Adipocyte (in vitro differentiated cells): ENCODE data around the gene ENOX1.

Source experiments
- DNase-seq: peaks from one replicate; pipeline ENCODE4 v3.0.0-alpha.2; 2015; ENCODE audit warnings: low read depth
- H3K27me3 ChIP-seq: replicated peaks from 2 replicates; pipeline ENCODE4 v1.7.0; 2013; ENCODE audit warnings: mild to moderate bottlenecking, low read length, moderate library complexity; ENCODE audit not compliant: control insufficient read depth, insufficient read depth
- H3K36me3 ChIP-seq: 2 replicates; pipeline ENCODE4 v1.7.0; 2013; ENCODE audit warnings: low read length, mild to moderate bottlenecking, moderate library complexity; ENCODE audit not compliant: control insufficient read depth, insufficient read depth, severe bottlenecking
- H3K4me1 ChIP-seq: 2 replicates; pipeline ENCODE4 v1.7.0; 2013; ENCODE audit warnings: mild to moderate bottlenecking, low read length, moderate library complexity; ENCODE audit not compliant: control insufficient read depth, insufficient read depth
- H3K4me3 ChIP-seq: 2 replicates; pipeline ENCODE4 v1.7.0; 2013; ENCODE audit warnings: mild to moderate bottlenecking, low read length, moderate library complexity
- H3K9ac ChIP-seq: 2 replicates; pipeline ENCODE4 v1.7.0; 2013; ENCODE audit warnings: mild to moderate bottlenecking, low read length, moderate library complexity
- H3K9me3 ChIP-seq: 2 replicates; pipeline ENCODE4 v1.7.0; 2013; ENCODE audit warnings: mild to moderate bottlenecking, low read length, moderate library complexity; ENCODE audit not compliant: control insufficient read depth

ENOX1 gene

GRCh38 chr13:43229506-43229905 is 557.3 kb downstream of the ENOX1 start:
- no peaks in the 10 kb centered on the region for H3K36me3 ChIP-seq
- no peak overlapping the region for H3K4me3 ChIP-seq
- H3K9me3 ChIP-seq, result no peaks in the 10 kb centered on the region
- H3K27me3 ChIP-seq, result no peaks in the 10 kb centered on the region
- H3K9ac ChIP-seq, result no peak overlapping the region
- H3K4me1 ChIP-seq, result peaks cover 18% of the 10 kb centered on the region
- no peak for DNase-seq

- Histone ChIP-seq H3K9me3 (no peaks in the 10 kb centered on the region), H3K27me3 (no peaks in the 10 kb centered on the region), H3K9ac (no peak overlapping the region), H3K36me3 (no peaks in the 10 kb centered on the region), H3K4me1 (peaks cover 8% of the 10 kb centered on the region), H3K4me3 (no peak overlapping the region)
- no peak for DNase-seq
Observed at GRCh38 chr13:43227721-43228120, 559.1 kb downstream of the ENOX1 start.

GRCh38 chr13:43223216-43223615 is 563.6 kb downstream of the ENOX1 start:
- H3K27me3 ChIP-seq, result no peaks in the 10 kb centered on the region
- H3K9me3 ChIP-seq, result no peaks in the 10 kb centered on the region
- H3K4me3 ChIP-seq, result no peak overlapping the region
- H3K9ac ChIP-seq, result no peak overlapping the region
- no peaks in the 10 kb centered on the region for H3K4me1 ChIP-seq
- no peak for DNase-seq
- H3K36me3 ChIP-seq, result no peaks in the 10 kb centered on the region

- H3K27me3 ChIP-seq, result no peaks in the 10 kb centered on the region
- DNase-seq, result no peak
- no peaks in the 10 kb centered on the region for H3K4me1 ChIP-seq
- H3K4me3 ChIP-seq, result no peak overlapping the region
- H3K36me3 ChIP-seq, result no peaks in the 10 kb centered on the region
- no peaks in the 10 kb centered on the region for H3K9me3 ChIP-seq
- H3K9ac ChIP-seq, result no peak overlapping the region
Observed at GRCh38 chr13:43222086-43222485, 564.7 kb downstream of the ENOX1 start.

- Histone ChIP-seq H3K9ac (no peak overlapping the region), H3K4me1 (no peaks in the 10 kb centered on the region), H3K9me3 (no peaks in the 10 kb centered on the region), H3K4me3 (no peak overlapping the region), H3K36me3 (no peaks in the 10 kb centered on the region), H3K27me3 (no peaks in the 10 kb centered on the region)
- peak; percentile 60 for DNase-seq
Observed at GRCh38 chr13:43221611-43222010, 565.2 kb downstream of the ENOX1 start.

GRCh38 chr13:43220873-43221595 is 565.7 kb downstream of the ENOX1 start:
- DNase-seq, result no peak
- Histone ChIP-seq H3K4me3 (no peak overlapping the region), H3K4me1 (no peaks in the 10 kb centered on the region), H3K9me3 (no peaks in the 10 kb centered on the region), H3K27me3 (no peaks in the 10 kb centered on the region), H3K9ac (no peak overlapping the region), H3K36me3 (no peaks in the 10 kb centered on the region)

GRCh38 chr13:43214124-43214523 is 572.6 kb downstream of the ENOX1 start:
- DNase-seq, result no peak
- no peaks in the 10 kb centered on the region for H3K9me3 ChIP-seq
- no peaks in the 10 kb centered on the region for H3K4me1 ChIP-seq
- no peaks in the 10 kb centered on the region for H3K27me3 ChIP-seq
- no peak overlapping the region for H3K4me3 ChIP-seq
- no peak overlapping the region for H3K9ac ChIP-seq
- H3K36me3 ChIP-seq, result no peaks in the 10 kb centered on the region

GRCh38 chr13:43206838-43207237 is 579.9 kb downstream of the ENOX1 start:
- Histone ChIP-seq H3K4me3 (no peak overlapping the region), H3K9me3 (peaks cover 12% of the 10 kb centered on the region), H3K4me1 (peaks cover 4% of the 10 kb centered on the region), H3K27me3 (no peaks in the 10 kb centered on the region), H3K36me3 (no peaks in the 10 kb centered on the region), H3K9ac (no peak overlapping the region)
- peak; percentile 42 for DNase-seq

GRCh38 chr13:43205416-43205815 is 581.4 kb downstream of the ENOX1 start:
- no peak overlapping the region for H3K4me3 ChIP-seq
- DNase-seq, result no peak
- H3K4me1 ChIP-seq, result peaks cover 4% of the 10 kb centered on the region
- H3K9me3 ChIP-seq, result peaks cover 16% of the 10 kb centered on the region
- no peaks in the 10 kb centered on the region for H3K27me3 ChIP-seq
- H3K9ac ChIP-seq, result no peak overlapping the region
- H3K36me3 ChIP-seq, result no peaks in the 10 kb centered on the region

- H3K9me3 ChIP-seq, result peaks cover 16% of the 10 kb centered on the region
- no peak overlapping the region for H3K9ac ChIP-seq
- H3K4me1 ChIP-seq, result peaks cover 4% of the 10 kb centered on the region
- DNase-seq, result no peak
- H3K27me3 ChIP-seq, result no peaks in the 10 kb centered on the region
- H3K36me3 ChIP-seq, result no peaks in the 10 kb centered on the region
- no peak overlapping the region for H3K4me3 ChIP-seq
Observed at GRCh38 chr13:43204591-43204990, 582.2 kb downstream of the ENOX1 start.

GRCh38 chr13:43203781-43204180 is 583.0 kb downstream of the ENOX1 start:
- Histone ChIP-seq H3K9ac (no peak overlapping the region), H3K9me3 (peaks cover 16% of the 10 kb centered on the region), H3K27me3 (no peaks in the 10 kb centered on the region), H3K4me1 (peaks cover 4% of the 10 kb centered on the region), H3K36me3 (no peaks in the 10 kb centered on the region), H3K4me3 (no peak overlapping the region)
- no peak for DNase-seq

- peaks cover 22% of the 10 kb centered on the region for H3K4me1 ChIP-seq
- no peak overlapping the region for H3K9ac ChIP-seq
- no peak for DNase-seq
- H3K9me3 ChIP-seq, result peaks cover 16% of the 10 kb centered on the region
- H3K27me3 ChIP-seq, result no peaks in the 10 kb centered on the region
- H3K36me3 ChIP-seq, result no peaks in the 10 kb centered on the region
- H3K4me3 ChIP-seq, result no peak overlapping the region
Observed at GRCh38 chr13:43200736-43201135, 586.0 kb downstream of the ENOX1 start.
